ENCODE results near the gene DBN1.
"Not testable (repeated sequence)": the region's sequence is repeated elsewhere in the genome, so short reads cannot be mapped to it uniquely, and the experiment has no call there.

DNA sequence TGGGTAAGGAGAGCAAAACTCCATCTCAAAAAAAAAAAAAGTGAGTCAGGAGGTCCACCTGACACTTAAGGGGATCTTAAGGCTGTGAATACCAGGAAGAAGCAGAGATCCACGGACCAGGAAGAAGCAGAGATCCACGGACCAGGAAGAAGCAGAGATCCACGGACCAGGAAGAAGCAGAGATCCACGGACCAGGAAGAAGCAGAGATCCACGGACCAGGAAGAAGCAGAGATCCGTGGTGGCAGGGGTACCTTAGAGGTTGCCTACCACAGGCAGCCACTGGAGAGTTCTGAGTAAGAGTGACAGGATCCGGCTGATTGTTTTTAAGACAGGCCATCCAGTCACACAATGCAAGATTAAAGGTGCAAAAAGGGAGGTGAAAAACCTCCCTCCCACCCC lies 53.0 kb downstream of the DBN1 start:
- TF ChIP-seq, protein P1, sequence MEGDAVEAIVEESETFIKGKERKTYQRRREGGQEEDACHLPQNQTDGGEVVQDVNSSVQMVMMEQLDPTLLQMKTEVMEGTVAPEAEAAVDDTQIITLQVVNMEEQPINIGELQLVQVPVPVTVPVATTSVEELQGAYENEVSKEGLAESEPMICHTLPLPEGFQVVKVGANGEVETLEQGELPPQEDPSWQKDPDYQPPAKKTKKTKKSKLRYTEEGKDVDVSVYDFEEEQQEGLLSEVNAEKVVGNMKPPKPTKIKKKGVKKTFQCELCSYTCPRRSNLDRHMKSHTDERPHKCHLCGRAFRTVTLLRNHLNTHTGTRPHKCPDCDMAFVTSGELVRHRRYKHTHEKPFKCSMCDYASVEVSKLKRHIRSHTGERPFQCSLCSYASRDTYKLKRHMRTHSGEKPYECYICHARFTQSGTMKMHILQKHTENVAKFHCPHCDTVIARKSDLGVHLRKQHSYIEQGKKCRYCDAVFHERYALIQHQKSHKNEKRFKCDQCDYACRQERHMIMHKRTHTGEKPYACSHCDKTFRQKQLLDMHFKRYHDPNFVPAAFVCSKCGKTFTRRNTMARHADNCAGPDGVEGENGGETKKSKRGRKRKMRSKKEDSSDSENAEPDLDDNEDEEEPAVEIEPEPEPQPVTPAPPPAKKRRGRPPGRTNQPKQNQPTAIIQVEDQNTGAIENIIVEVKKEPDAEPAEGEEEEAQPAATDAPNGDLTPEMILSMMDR (IDR thresholded peaks at IDR 0.05) = not testable (repeated sequence)
- not testable (repeated sequence) for TF ChIP-seq POLR2A (IDR thresholded peaks at IDR 0.05)
